A549 (cell line): ENCODE results near the gene UMAD1.

Experiments used
- BHLHE40 ChIP-seq: IDR thresholded peaks from 2 replicates; pipeline ENCODE4 v1.6.1; 2012; ENCODE audit warnings: low read depth, low read length, inconsistent platforms
- CEBPB ChIP-seq, 2 experiments: fragments of >200 bp in 1 of 2; sonication (Bioruptor Twin) in 1 of 2; formaldehyde crosslinking in 1 of 2; IDR thresholded peaks; 2 replicates each; pipeline ENCODE4 v1.6.1; 2012 to 2016
- CHD2 ChIP-seq: fragments of 150-350 bp; IDR thresholded peaks from 2 replicates; pipeline ENCODE4 v1.6.1; 2014; ENCODE audit warnings: low read length; ENCODE audit not compliant: partially characterized antibody
- HDAC2 ChIP-seq: fragments of 200-600 bp; sonication (generic); IDR thresholded peaks from 2 replicates; pipeline ENCODE4 v1.6.1; 2016
- KDM5A ChIP-seq: fragments of 200-600 bp; sonication (generic); IDR thresholded peaks from 2 replicates; pipeline ENCODE4 v1.6.1; 2016; ENCODE audit warnings: antibody characterized with exemption, mild to moderate bottlenecking
- MAZ ChIP-seq: fragments of 150-350 bp; IDR thresholded peaks from 2 replicates; pipeline ENCODE4 v1.6.1; 2014; ENCODE audit warnings: antibody characterized with exemption, low read depth, low read length, borderline replicate concordance
- NR3C1 ChIP-seq: fragments of >200 bp; sonication (Bioruptor Twin); formaldehyde crosslinking; IDR thresholded peaks from 3 replicates; pipeline ENCODE4 v1.6.1; 2017
- POLR2A ChIP-seq: IDR thresholded peaks from 2 replicates; pipeline ENCODE4 v1.6.1; 2012; ENCODE audit warnings: mild to moderate bottlenecking, low read length
- RFX5 ChIP-seq: fragments of 450-650 bp; IDR thresholded peaks from 2 replicates; pipeline ENCODE4 v1.7.1; 2014; ENCODE audit warnings: antibody characterized with exemption, mild to moderate bottlenecking, moderate library complexity
- RNF2 ChIP-seq: fragments of 200-600 bp; sonication (generic); IDR thresholded peaks from 2 replicates; pipeline ENCODE4 v1.6.1; 2016; ENCODE audit warnings: low read depth, mild to moderate bottlenecking, antibody characterized with exemption, moderate library complexity, borderline replicate concordance
- TF ChIP-seq, protein P1 (sequence below): fragments of >200 bp; sonication (Bioruptor Twin); formaldehyde crosslinking; IDR thresholded peaks from 3 replicates; pipeline ENCODE4 v1.5.1; 2016
- TF ChIP-seq, protein P2 (sequence below): IDR thresholded peaks from 2 replicates; pipeline ENCODE4 v1.6.1; 2012

DNA sequence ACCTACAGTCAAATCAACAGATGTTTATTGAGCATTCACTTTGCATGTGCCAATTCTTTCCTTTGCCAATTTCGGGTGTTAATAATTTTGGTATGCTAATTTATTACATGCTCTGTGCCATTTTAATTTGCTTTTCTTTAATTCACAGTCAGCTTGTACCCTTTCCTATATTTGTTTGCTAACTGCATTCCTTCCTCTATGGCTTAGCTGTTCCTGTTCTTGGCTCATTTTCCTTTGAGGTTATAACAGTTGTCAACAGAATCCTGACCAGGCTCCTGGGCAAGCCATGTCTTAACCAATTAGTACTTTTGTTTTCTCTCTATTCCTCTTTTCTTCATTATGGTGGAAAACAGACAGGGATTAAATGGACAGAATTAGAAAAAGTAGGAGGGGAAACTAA lies 151.5 kb downstream of the UMAD1 start:
- TF ChIP-seq, protein P1, sequence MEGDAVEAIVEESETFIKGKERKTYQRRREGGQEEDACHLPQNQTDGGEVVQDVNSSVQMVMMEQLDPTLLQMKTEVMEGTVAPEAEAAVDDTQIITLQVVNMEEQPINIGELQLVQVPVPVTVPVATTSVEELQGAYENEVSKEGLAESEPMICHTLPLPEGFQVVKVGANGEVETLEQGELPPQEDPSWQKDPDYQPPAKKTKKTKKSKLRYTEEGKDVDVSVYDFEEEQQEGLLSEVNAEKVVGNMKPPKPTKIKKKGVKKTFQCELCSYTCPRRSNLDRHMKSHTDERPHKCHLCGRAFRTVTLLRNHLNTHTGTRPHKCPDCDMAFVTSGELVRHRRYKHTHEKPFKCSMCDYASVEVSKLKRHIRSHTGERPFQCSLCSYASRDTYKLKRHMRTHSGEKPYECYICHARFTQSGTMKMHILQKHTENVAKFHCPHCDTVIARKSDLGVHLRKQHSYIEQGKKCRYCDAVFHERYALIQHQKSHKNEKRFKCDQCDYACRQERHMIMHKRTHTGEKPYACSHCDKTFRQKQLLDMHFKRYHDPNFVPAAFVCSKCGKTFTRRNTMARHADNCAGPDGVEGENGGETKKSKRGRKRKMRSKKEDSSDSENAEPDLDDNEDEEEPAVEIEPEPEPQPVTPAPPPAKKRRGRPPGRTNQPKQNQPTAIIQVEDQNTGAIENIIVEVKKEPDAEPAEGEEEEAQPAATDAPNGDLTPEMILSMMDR = no peak
- TF ChIP-seq HDAC2 = no peak
- no peak for TF ChIP-seq KDM5A
- TF ChIP-seq NR3C1 = no peak
- TF ChIP-seq, protein P2, sequence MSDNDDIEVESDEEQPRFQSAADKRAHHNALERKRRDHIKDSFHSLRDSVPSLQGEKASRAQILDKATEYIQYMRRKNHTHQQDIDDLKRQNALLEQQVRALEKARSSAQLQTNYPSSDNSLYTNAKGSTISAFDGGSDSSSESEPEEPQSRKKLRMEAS = no peak
- TF ChIP-seq RFX5 = no peak
- TF ChIP-seq RNF2 = no peak
- TF ChIP-seq MAZ = no peak
- no peak for TF ChIP-seq CEBPB (IDR thresholded peaks at IDR 0.05)
- TF ChIP-seq POLR2A = no peak
- TF ChIP-seq CHD2 = no peak
- no peak for TF ChIP-seq BHLHE40
